ENCODE measurements around the gene ADGRG6.

Gene ADGRG6

GRCh38 chr6:142271476-142271875, 30.3 kb upstream of the ADGRG6 start:
- Histone ChIP-seq H4K20me1 (ENCODE audit: low read depth, low read length) (no peaks in the 10 kb centered on the region), H3K9ac (ENCODE audit: low read length) (no peak overlapping the region), H3K9me3 (ENCODE audit: insufficient read depth, low read length) (no peaks in the 10 kb centered on the region), H2AFZ (ENCODE audit: low read depth, low read length, severe bottlenecking) (no peak overlapping the region), H3K36me3 (ENCODE audit: low read length) (no peaks in the 10 kb centered on the region), H3K9me2 (replicated peaks; ENCODE audit: insufficient read depth, low read length) (no peaks in the 10 kb centered on the region), H3K27me3 (ENCODE audit: low read length) (no peaks in the 10 kb centered on the region), H3K27ac (ENCODE audit: low read depth, low read length) (no peak overlapping the region), H3K4me2 (ENCODE audit: low read depth, low read length, poor library complexity, severe bottlenecking) (no peak overlapping the region), H3K79me2 (ENCODE audit: insufficient read depth, low read length) (no peaks in the 10 kb centered on the region), H3F3A (ENCODE audit: insufficient read depth) (no peaks in the 10 kb centered on the region), H3K4me3 (ENCODE audit: insufficient read depth, low read length, poor library complexity, severe bottlenecking) (no peak overlapping the region)
- no peak for TF ChIP-seq EZH2phosphoT487 (conservative IDR thresholded peaks at IDR 0.05; ENCODE audit: low read length)
- no peak for TF ChIP-seq CTCF (IDR thresholded peaks at IDR 0.05; ENCODE audit: insufficient read depth, low read length, poor library complexity, severe bottlenecking)

GRCh38 chr6:142274656-142275055, 27.2 kb upstream of the ADGRG6 start:
- Histone ChIP-seq H3K4me3 (ENCODE audit: insufficient read depth, low read length, poor library complexity, severe bottlenecking) (no peak overlapping the region), H2AFZ (ENCODE audit: low read depth, low read length, severe bottlenecking) (no peak overlapping the region), H3K9ac (ENCODE audit: low read length) (no peak overlapping the region), H3K9me3 (ENCODE audit: insufficient read depth, low read length) (no peaks in the 10 kb centered on the region), H3K79me2 (ENCODE audit: insufficient read depth, low read length) (no peaks in the 10 kb centered on the region), H3K36me3 (ENCODE audit: low read length) (no peaks in the 10 kb centered on the region), H3K9me2 (replicated peaks; ENCODE audit: insufficient read depth, low read length) (no peaks in the 10 kb centered on the region), H3K27ac (ENCODE audit: low read depth, low read length) (no peak overlapping the region), H3F3A (ENCODE audit: insufficient read depth) (no peaks in the 10 kb centered on the region), H3K4me2 (ENCODE audit: low read depth, low read length, poor library complexity, severe bottlenecking) (no peak overlapping the region), H4K20me1 (ENCODE audit: low read depth, low read length) (no peaks in the 10 kb centered on the region), H3K27me3 (ENCODE audit: low read length) (no peaks in the 10 kb centered on the region)
- no peak for TF ChIP-seq CTCF (IDR thresholded peaks at IDR 0.05; ENCODE audit: insufficient read depth, low read length, poor library complexity, severe bottlenecking)
- no peak for TF ChIP-seq EZH2phosphoT487 (conservative IDR thresholded peaks at IDR 0.05; ENCODE audit: low read length)

GRCh38 chr6:142275236-142276006, 26.4 kb upstream of the ADGRG6 start:
- Histone ChIP-seq H3K27me3 (ENCODE audit: low read length) (no peaks in the 10 kb centered on the region), H4K20me1 (ENCODE audit: low read depth, low read length) (no peaks in the 10 kb centered on the region), H3K36me3 (ENCODE audit: low read length) (no peaks in the 10 kb centered on the region), H3K9me3 (ENCODE audit: insufficient read depth, low read length) (no peaks in the 10 kb centered on the region), H3K9ac (ENCODE audit: low read length) (no peak overlapping the region), H2AFZ (ENCODE audit: low read depth, low read length, severe bottlenecking) (no peak overlapping the region), H3K4me2 (ENCODE audit: low read depth, low read length, poor library complexity, severe bottlenecking) (no peak overlapping the region), H3K79me2 (ENCODE audit: insufficient read depth, low read length) (no peaks in the 10 kb centered on the region), H3K27ac (ENCODE audit: low read depth, low read length) (no peak overlapping the region), H3K4me3 (ENCODE audit: insufficient read depth, low read length, poor library complexity, severe bottlenecking) (no peak overlapping the region), H3F3A (ENCODE audit: insufficient read depth) (no peaks in the 10 kb centered on the region), H3K9me2 (replicated peaks; ENCODE audit: insufficient read depth, low read length) (no peaks in the 10 kb centered on the region)
- no peak for TF ChIP-seq CTCF (IDR thresholded peaks at IDR 0.05; ENCODE audit: insufficient read depth, low read length, poor library complexity, severe bottlenecking)
- no peak for TF ChIP-seq EZH2phosphoT487 (conservative IDR thresholded peaks at IDR 0.05; ENCODE audit: low read length)
